HepG2 (cell line): ENCODE results near the gene DPAGT1. TPM values are rescaled to one million over a fixed set of nuclear protein-coding genes. Genes with fewer than 3 reads are reported as not detected.

Experiments
- ARID2 ChIP-seq: sonication (generic); formaldehyde crosslinking; IDR thresholded peaks from 2 replicates; pipeline ENCODE4 v1.8.1; 2022; ENCODE audit warnings: mild to moderate bottlenecking, missing genetic modification reagents, borderline replicate concordance
- CENPBD1 ChIP-seq: sonication (generic); formaldehyde crosslinking; IDR thresholded peaks from 2 replicates; pipeline ENCODE4 v1.8.0; 2022; ENCODE audit warnings: missing genetic modification reagents, low read depth, mild to moderate bottlenecking, borderline replicate concordance
- CREB3 ChIP-seq: sonication (generic); formaldehyde crosslinking; IDR thresholded peaks from 2 replicates; pipeline ENCODE4 v1.5.0; 2020; ENCODE audit warnings: missing genetic modification reagents
- DMAP1 ChIP-seq: IDR thresholded peaks from 2 replicates; pipeline ENCODE4 v1.6.1; 2016
- DR1 ChIP-seq: sonication (generic); formaldehyde crosslinking; IDR thresholded peaks from 2 replicates; pipeline ENCODE4 v1.8.0; 2021; ENCODE audit warnings: mild to moderate bottlenecking, missing genetic modification reagents, inconsistent platforms
- FOXJ3 ChIP-seq: sonication (generic); formaldehyde crosslinking; IDR thresholded peaks from 2 replicates; pipeline ENCODE4 v1.4.0; 2020; ENCODE audit warnings: missing genetic modification reagents, mild to moderate bottlenecking, borderline replicate concordance
- GLI4 ChIP-seq: sonication (generic); formaldehyde crosslinking; IDR thresholded peaks from 2 replicates; pipeline ENCODE4 v1.5.1; 2020; ENCODE audit warnings: missing genetic modification reagents, mild to moderate bottlenecking, moderate library complexity, borderline replicate concordance
- HMG20A ChIP-seq: IDR thresholded peaks from 2 replicates; pipeline ENCODE4 v1.6.1; 2016; ENCODE audit warnings: borderline replicate concordance
- HMGXB3 ChIP-seq: sonication (generic); formaldehyde crosslinking; IDR thresholded peaks from 2 replicates; pipeline ENCODE4 v1.4.0; 2020; ENCODE audit warnings: missing genetic modification reagents, borderline replicate concordance
- MBNL3 ChIP-seq: fragments of 250-450 bp; sonication (Bioruptor Pico); conservative IDR thresholded peaks from 2 replicates; pipeline ENCODE4 v1.8.0; 2022; ENCODE audit warnings: mild to moderate bottlenecking, inconsistent platforms
- MEF2D ChIP-seq: sonication (generic); formaldehyde crosslinking; IDR thresholded peaks from 2 replicates; pipeline ENCODE4 v1.5.1; 2020; ENCODE audit warnings: mild to moderate bottlenecking, missing genetic modification reagents
- PHF21A ChIP-seq: sonication (generic); formaldehyde crosslinking; IDR thresholded peaks from 2 replicates; pipeline ENCODE4 v1.5.0; 2020; ENCODE audit warnings: mild to moderate bottlenecking, missing genetic modification reagents
- SP5 ChIP-seq: IDR thresholded peaks from 2 replicates; pipeline ENCODE4 v1.6.1; 2016; ENCODE audit warnings: low read depth, borderline replicate concordance
- SRSF1 ChIP-seq: fragments of 200-400 bp; formaldehyde crosslinking; optimal IDR thresholded peaks from 2 replicates; pipeline ENCODE3; 2017; ENCODE audit warnings: mild to moderate bottlenecking, low read depth, low read length, moderate library complexity
- TBP ChIP-seq: sonication (generic); formaldehyde crosslinking; IDR thresholded peaks from 2 replicates; pipeline ENCODE4 v1.5.0; 2020; ENCODE audit warnings: missing genetic modification reagents
- ZKSCAN8 ChIP-seq: IDR thresholded peaks from 2 replicates; pipeline ENCODE4 v1.6.1; 2016; ENCODE audit warnings: borderline replicate concordance, missing genetic modification reagents, missing compliant biosample characterization
- ZNF124 ChIP-seq: sonication (generic); formaldehyde crosslinking; IDR thresholded peaks from 2 replicates; pipeline ENCODE4 v1.4.0; 2020; ENCODE audit warnings: missing genetic modification reagents
- ZNF549 ChIP-seq: sonication (generic); formaldehyde crosslinking; IDR thresholded peaks from 2 replicates; pipeline ENCODE4 v1.5.0; 2020; ENCODE audit warnings: missing genetic modification reagents
- ZNF567 ChIP-seq: sonication (generic); formaldehyde crosslinking; IDR thresholded peaks from 2 replicates; pipeline ENCODE4 v1.8.1; 2023; ENCODE audit warnings: mild to moderate bottlenecking, missing genetic modification reagents, borderline replicate concordance
- ZNF780A ChIP-seq: sonication (generic); formaldehyde crosslinking; IDR thresholded peaks from 2 replicates; pipeline ENCODE4 v1.8.0; 2022; ENCODE audit warnings: mild to moderate bottlenecking, missing genetic modification reagents, moderate library complexity
- polyA plus RNA-seq, 8 experiments: library from polyadenylated mRNA; depleted of rRNA in 3 of 8; stranded (reverse) in 7 of 8; unstranded in 1 of 8; fragments of >200 nt; fragmentation: Illumina TruSeq in 4 of 8; extraction: Trizol in 4 of 8; gene quantifications; 2 replicates each; pipeline versions ENCODE4 v1.2.1 to v1.2.3, GENCODE V29; 2011 to 2016; ENCODE audit warnings: low read depth in 4 of 8, missing spikeins in 1 of 8, mixed read lengths in 1 of 8; ENCODE audit not compliant: insufficient read depth in 1 of 8
- total RNA-seq, 5 experiments: library from RNA; depleted of rRNA; stranded (reverse); fragments of >200 nt; fragmentation: Illumina TruSeq; extraction: Trizol; gene quantifications; 2 replicates each; pipeline ENCODE4 v1.2.3, GENCODE V29; 2016; ENCODE audit warnings: low read depth in 1 of 5
- TF ChIP-seq, protein P1 (sequence below): sonication (generic); IDR thresholded peaks from 2 replicates; pipeline ENCODE4 v1.6.1; 2016; ENCODE audit warnings: low read depth, borderline replicate concordance
- TF ChIP-seq, protein P2 (sequence below): sonication (generic); formaldehyde crosslinking; IDR thresholded peaks from 2 replicates; pipeline ENCODE4 v1.8.0; 2022; ENCODE audit warnings: mild to moderate bottlenecking, missing genetic modification reagents, borderline replicate concordance

Gene DPAGT1
- total and polyA plus RNA-seq, 2 of the 13 experiments (the other 11 are each of a cell fraction or from before 2014, with no cell fraction given), result 37.6 to 70.7 TPM

- TF ChIP-seq ZNF780A (CRISPR knock-in tag) (no peak), DMAP1 (CRISPR knock-in tag) (peak; percentile 98), ZNF124 (CRISPR knock-in tag) (0 out of 2 replicates have a peak, but pooled peaks have one; percentile 6), ZNF549 (CRISPR knock-in tag) (no peak), GLI4 (no peak), FOXJ3 (0 out of 2 replicates have a peak, but pooled peaks have one; percentile 13), MBNL3 (CRISPR knock-in tag) (no peak), SP5 (0 out of 2 replicates have a peak, but pooled peaks have one; percentile 41), ZNF567 (CRISPR knock-in tag) (no peak), ZKSCAN8 (CRISPR knock-in tag) (no peak), CREB3 (0 out of 2 replicates have a peak, but pooled peaks have one; percentile 34), HMGXB3 (peak; percentile 65), HMG20A (CRISPR knock-in tag) (no peak), SRSF1 (no peak), CENPBD1 (CRISPR knock-in tag) (no peak), TBP (CRISPR knock-in tag) (no peak), MEF2D (CRISPR knock-in tag) (0 out of 2 replicates have a peak, but pooled peaks have one; percentile 41), DR1 (CRISPR knock-in tag) (0 out of 2 replicates have a peak, but pooled peaks have one; percentile 24), ARID2 (CRISPR knock-in tag) (no peak), PHF21A (CRISPR knock-in tag) (peak; percentile 91)
- TF ChIP-seq, protein P1, sequence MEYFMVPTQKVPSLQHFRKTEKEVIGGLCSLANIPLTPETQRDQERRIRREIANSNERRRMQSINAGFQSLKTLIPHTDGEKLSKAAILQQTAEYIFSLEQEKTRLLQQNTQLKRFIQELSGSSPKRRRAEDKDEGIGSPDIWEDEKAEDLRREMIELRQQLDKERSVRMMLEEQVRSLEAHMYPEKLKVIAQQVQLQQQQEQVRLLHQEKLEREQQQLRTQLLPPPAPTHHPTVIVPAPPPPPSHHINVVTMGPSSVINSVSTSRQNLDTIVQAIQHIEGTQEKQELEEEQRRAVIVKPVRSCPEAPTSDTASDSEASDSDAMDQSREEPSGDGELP, result no peak; the same call in 1 of the 2 replicates
- TF ChIP-seq, protein P2, sequence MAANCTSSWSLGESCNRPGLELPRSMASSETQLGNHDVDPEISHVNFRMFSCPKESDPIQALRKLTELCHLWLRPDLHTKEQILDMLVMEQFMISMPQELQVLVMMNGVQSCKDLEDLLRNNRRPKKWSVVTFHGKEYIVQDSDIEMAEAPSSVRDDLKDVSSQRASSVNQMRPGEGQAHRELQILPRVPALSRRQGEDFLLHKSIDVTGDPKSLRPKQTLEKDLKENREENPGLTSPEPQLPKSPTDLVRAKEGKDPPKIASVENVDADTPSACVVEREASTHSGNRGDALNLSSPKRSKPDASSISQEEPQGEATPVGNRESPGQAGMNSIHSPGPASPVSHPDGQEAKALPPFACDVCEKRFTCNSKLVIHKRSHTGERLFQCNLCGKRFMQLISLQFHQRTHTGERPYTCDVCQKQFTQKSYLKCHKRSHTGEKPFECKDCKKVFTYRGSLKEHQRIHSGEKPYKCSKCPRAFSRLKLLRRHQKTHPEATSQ (CRISPR knock-in tag), result peak; percentile 6; the same call in 1 of the 2 replicates
Measured at GRCh38 chr11:119101759-119102423, at the start of gene DPAGT1 (continued).
